Measurements from ENCODE around the gene SSH2.

- TF ChIP-seq, protein P1, sequence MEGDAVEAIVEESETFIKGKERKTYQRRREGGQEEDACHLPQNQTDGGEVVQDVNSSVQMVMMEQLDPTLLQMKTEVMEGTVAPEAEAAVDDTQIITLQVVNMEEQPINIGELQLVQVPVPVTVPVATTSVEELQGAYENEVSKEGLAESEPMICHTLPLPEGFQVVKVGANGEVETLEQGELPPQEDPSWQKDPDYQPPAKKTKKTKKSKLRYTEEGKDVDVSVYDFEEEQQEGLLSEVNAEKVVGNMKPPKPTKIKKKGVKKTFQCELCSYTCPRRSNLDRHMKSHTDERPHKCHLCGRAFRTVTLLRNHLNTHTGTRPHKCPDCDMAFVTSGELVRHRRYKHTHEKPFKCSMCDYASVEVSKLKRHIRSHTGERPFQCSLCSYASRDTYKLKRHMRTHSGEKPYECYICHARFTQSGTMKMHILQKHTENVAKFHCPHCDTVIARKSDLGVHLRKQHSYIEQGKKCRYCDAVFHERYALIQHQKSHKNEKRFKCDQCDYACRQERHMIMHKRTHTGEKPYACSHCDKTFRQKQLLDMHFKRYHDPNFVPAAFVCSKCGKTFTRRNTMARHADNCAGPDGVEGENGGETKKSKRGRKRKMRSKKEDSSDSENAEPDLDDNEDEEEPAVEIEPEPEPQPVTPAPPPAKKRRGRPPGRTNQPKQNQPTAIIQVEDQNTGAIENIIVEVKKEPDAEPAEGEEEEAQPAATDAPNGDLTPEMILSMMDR (IDR thresholded peaks at IDR 0.05) = no peak
- TF ChIP-seq POLR2A (IDR thresholded peaks at IDR 0.05) = no peak
Measured at GRCh38 chr17:29671661-29672060, 258.4 kb downstream of the SSH2 start.

Data from thyroid gland (tissue), 4 donors.